Measurements from ENCODE around the gene BMPR1B. TPM values are rescaled to one million over a fixed set of nuclear protein-coding genes. Genes with fewer than 3 reads are reported as not detected.

BMPR1B gene
- total RNA-seq, 1 experiment from 2014 or later, result 7.1 TPM

GRCh38 chr4:95020521-95020920, 262.8 kb downstream of the BMPR1B start:
- Histone ChIP-seq H3K9me3 (ENCODE audit: low read length) (no peaks in the 10 kb centered on the region), H3F3A (ENCODE audit: low read length, unreplicated experiment) (no peaks in the 10 kb centered on the region), H3K79me2 (ENCODE audit: low read length) (no peaks in the 10 kb centered on the region), H3K9ac (ENCODE audit: low read length) (no peak overlapping the region), H3K9me2 (replicated peaks; ENCODE audit: low read length) (no peaks in the 10 kb centered on the region), H3K27ac (ENCODE audit: low read length) (no peak overlapping the region), H3K27me3 (ENCODE audit: low read length) (no peaks in the 10 kb centered on the region), H3K4me3 (ENCODE audit: low read length) (no peak overlapping the region), H3K4me1 (ENCODE audit: insufficient read depth, low read length) (peaks cover 13% of the 10 kb centered on the region), H3K4me2 (ENCODE audit: low read length) (no peak overlapping the region), H2AFZ (ENCODE audit: low read length) (no peak overlapping the region), H4K20me1 (ENCODE audit: low read length) (no peaks in the 10 kb centered on the region), H3K36me3 (ENCODE audit: low read depth, low read length) (no peaks in the 10 kb centered on the region)
- ATAC-seq (no peak), DNase-seq (no peak)
- intact Hi-C loops (cut with micrococcal nuclease), result no loop called here
- ChIA-PET POLR2A (ENCODE audit: unreplicated experiment) (no interaction called here), CTCF (interaction anchor here (0.6 kb wide), 1 partner anchor 19 kb away, joined by 6 read pairs; no protein-coding TSS in a partner anchor)
- TF ChIP-seq CTCF (conservative IDR thresholded peaks at IDR 0.05; ENCODE audit: low read depth, low read length), result no peak
- TF ChIP-seq EZH2 (IDR thresholded peaks at IDR 0.05; ENCODE audit: low read length, unreplicated experiment), result no peak
- TF ChIP-seq EZH2phosphoT487 (IDR thresholded peaks at IDR 0.05; ENCODE audit: borderline replicate concordance, low read length), result no peak
- BruUV-seq (replicated peaks), result no TSS peak

- Histone ChIP-seq H4K20me1 (ENCODE audit: low read length) (no peaks in the 10 kb centered on the region), H3K9ac (ENCODE audit: low read length) (no peak overlapping the region), H3K9me3 (ENCODE audit: low read length) (no peaks in the 10 kb centered on the region), H2AFZ (ENCODE audit: low read length) (no peak overlapping the region), H3K27ac (ENCODE audit: low read length) (no peak overlapping the region), H3K4me1 (ENCODE audit: insufficient read depth, low read length) (peaks cover 17% of the 10 kb centered on the region), H3K4me2 (ENCODE audit: low read length) (no peak overlapping the region), H3K9me2 (replicated peaks; ENCODE audit: low read length) (no peaks in the 10 kb centered on the region), H3K36me3 (ENCODE audit: low read depth, low read length) (no peaks in the 10 kb centered on the region), H3K79me2 (ENCODE audit: low read length) (no peaks in the 10 kb centered on the region), H3K27me3 (ENCODE audit: low read length) (no peaks in the 10 kb centered on the region), H3K4me3 (ENCODE audit: low read length) (no peak overlapping the region), H3F3A (ENCODE audit: low read length, unreplicated experiment) (no peaks in the 10 kb centered on the region)
- POLR2A ChIA-PET (ENCODE audit: unreplicated experiment), result interaction anchor here (0.7 kb wide), 1 partner anchor 65 kb away, joined by 3 read pairs; no protein-coding TSS in a partner anchor
- intact Hi-C loops (cut with micrococcal nuclease), result no loop called here
- BruUV-seq (replicated peaks), result no TSS peak
- CTCF ChIA-PET, result no interaction called here
- no peak for DNase-seq
- ATAC-seq, result no peak
- TF ChIP-seq EZH2phosphoT487 (IDR thresholded peaks at IDR 0.05; ENCODE audit: borderline replicate concordance, low read length) (no peak), EZH2 (IDR thresholded peaks at IDR 0.05; ENCODE audit: low read length, unreplicated experiment) (no peak)
These were observed 263.3 kb downstream of the BMPR1B start for GRCh38 chr4:95021099-95021498.

GRCh38 chr4:95023110-95023509, 265.4 kb downstream of the BMPR1B start:
- Histone ChIP-seq H3K79me2 (ENCODE audit: low read length) (no peaks in the 10 kb centered on the region), H3K27ac (ENCODE audit: low read length) (peak overlapping the region; percentile 37; the same call in 1 of the 2 replicates), H3K4me1 (ENCODE audit: insufficient read depth, low read length) (peaks cover 34% of the 10 kb centered on the region), H3F3A (ENCODE audit: low read length, unreplicated experiment) (no peaks in the 10 kb centered on the region), H3K4me3 (ENCODE audit: low read length) (no peak overlapping the region), H4K20me1 (ENCODE audit: low read length) (no peaks in the 10 kb centered on the region), H3K27me3 (ENCODE audit: low read length) (no peaks in the 10 kb centered on the region), H3K4me2 (ENCODE audit: low read length) (no peak overlapping the region), H3K9me2 (replicated peaks; ENCODE audit: low read length) (no peaks in the 10 kb centered on the region), H3K9me3 (ENCODE audit: low read length) (no peaks in the 10 kb centered on the region), H3K9ac (ENCODE audit: low read length) (no peak overlapping the region), H3K36me3 (ENCODE audit: low read depth, low read length) (no peaks in the 10 kb centered on the region), H2AFZ (ENCODE audit: low read length) (no peak overlapping the region)
- no TSS peak for BruUV-seq (replicated peaks)
- ATAC-seq (peak; percentile 50), DNase-seq (peak; percentile 52)
- TF ChIP-seq EZH2phosphoT487 (IDR thresholded peaks at IDR 0.05; ENCODE audit: borderline replicate concordance, low read length), result no peak
- TF ChIP-seq CTCF (conservative IDR thresholded peaks at IDR 0.05; ENCODE audit: low read depth, low read length), result no peak
- no peak for TF ChIP-seq EZH2 (IDR thresholded peaks at IDR 0.05; ENCODE audit: low read length, unreplicated experiment)
- ChIA-PET CTCF (no interaction called here), POLR2A (ENCODE audit: unreplicated experiment) (no interaction called here)
- intact Hi-C loops (cut with micrococcal nuclease), result no loop called here

All from PC-3 (cell line).